Glomerular visceral epithelial cell (primary cell): ENCODE results near the gene AGBL1.

Experiments
- DNase-seq: peaks from one replicate; pipeline ENCODE4 v3.0.0-alpha.2; 2016; ENCODE audit errors: extremely low spot score

Gene AGBL1

GRCh38 chr15:86804406-86804805 is 724.7 kb downstream of the AGBL1 start:
- DNase-seq, result no peak

- DNase-seq, result no peak
Observed at GRCh38 chr15:86810329-86810728, 730.7 kb downstream of the AGBL1 start.

DNA sequence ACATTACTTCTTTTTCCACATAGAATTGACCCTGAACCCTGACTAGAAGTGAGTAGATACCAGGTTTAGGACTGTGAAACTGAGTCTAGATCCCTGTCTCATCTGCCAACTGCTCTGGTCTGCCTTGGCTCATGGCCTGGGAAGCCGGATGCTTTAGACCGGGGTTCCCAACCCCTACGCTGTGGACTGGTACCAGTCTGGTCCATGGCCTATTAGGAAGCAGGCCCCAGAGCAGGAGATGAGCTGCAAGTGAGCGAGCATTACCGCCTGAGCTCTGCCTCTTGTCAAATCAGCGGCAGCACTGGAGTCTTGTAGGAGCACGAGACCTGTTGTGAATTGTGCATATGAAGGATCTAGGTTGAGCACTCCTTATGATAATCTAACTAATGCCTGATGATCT is 734.2 kb downstream of the AGBL1 start:
- DNase-seq, result no peak

- DNase-seq, result no peak
Observed at GRCh38 chr15:86829245-86829644, 749.6 kb downstream of the AGBL1 start.

DNA sequence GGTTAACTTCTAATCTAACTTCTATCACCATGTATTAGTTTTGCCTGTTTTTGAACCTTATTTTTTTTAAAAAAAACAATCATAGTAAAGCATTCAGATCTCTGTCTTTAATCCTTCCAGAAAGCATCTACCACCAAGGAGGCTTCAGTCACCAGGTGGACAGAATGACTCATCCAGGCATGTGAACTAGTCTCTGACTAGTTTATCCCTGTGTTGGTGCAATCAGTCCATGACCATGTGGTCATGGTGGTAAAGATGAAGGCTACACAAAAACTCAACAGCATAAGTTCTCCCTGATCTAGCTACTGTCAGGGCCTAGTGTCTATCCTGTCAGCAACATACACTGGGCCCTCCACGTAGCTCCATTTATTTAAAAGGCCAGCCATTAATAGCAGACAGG is 750.6 kb downstream of the AGBL1 start:
- peak; percentile 5 for DNase-seq

- no peak for DNase-seq
Observed at GRCh38 chr15:86833595-86833994, 753.9 kb downstream of the AGBL1 start.

- DNase-seq, result no peak
Observed at GRCh38 chr15:86834115-86834863, 754.6 kb downstream of the AGBL1 start.

DNA sequence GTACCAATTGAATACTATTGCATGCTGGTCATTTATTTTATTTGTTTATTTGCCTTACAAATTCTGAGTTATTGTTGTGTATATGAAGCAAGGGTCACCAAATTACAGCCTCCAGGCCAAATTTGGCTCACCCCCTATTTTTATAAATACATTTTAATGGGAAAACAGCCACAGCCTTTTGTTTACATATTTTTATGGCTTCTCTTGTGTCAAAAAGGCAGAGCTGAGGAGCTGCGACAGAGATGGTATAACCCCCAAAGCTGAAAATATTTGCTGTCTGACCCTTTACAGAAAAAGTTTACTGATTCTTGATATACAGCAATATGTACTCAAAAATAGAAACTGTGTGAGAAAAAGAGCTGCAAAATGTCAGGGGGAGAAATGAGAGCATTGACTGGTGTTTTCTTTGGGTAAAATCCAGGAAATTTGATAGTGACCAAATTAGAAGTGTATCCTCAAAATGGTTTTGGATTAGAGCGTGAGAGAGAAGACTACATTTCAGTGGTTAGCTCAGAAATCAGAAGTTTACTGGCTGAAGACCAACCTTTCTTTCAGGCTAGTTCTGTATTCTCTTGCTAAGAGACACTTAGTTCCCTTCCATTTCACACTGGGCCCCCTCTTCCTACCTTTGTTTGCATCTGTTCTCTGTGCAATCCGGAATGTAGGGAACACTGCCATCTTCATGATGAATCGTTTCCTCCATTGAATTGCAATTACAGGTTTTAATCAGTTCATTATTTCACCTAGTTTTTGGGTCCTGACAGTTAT is 757.8 kb downstream of the AGBL1 start:
- DNase-seq, result no peak

DNA sequence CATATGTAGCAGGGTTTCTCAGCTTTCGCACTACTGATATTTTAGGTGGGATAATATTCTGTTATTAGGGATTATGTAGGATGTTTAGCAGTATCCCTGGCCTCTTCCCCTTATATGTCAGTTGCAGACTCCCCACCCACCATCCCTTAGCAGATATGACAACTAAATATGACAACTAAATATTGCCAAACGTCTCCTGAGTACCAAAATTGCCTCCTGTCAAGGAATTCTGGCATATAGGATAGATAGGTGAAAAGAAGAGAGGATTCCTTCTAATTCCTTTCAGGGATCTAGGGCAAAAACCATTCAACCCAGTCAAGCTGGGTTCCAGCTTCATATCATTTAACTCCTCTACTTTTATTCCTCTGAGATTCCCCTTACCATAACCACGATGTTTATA is 759.8 kb downstream of the AGBL1 start:
- no peak for DNase-seq

DNA sequence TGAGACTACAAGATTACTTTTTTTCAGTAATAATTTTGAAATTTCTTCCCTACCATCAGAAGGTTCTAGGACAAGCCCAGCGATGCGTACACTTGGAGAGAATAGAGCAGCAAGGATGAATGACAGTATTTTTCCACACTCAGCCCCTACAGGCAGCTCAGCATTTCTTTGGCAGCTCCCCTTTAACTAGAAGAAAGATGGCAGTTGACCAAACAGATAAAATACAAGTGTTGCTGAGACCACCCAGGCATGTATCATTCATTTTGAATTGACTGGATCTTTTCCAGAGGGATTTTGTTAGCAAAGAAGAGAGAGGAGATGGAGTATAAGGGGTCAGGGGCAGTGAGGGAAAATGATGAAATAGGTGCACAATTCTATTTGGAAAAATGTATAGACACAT is 761.3 kb downstream of the AGBL1 start:
- DNase-seq, result no peak

- no peak for DNase-seq
Observed at GRCh38 chr15:86842199-86842598, 762.5 kb downstream of the AGBL1 start.

- DNase-seq, result no peak
Observed at GRCh38 chr15:86846036-86846435, 766.4 kb downstream of the AGBL1 start.

DNA sequence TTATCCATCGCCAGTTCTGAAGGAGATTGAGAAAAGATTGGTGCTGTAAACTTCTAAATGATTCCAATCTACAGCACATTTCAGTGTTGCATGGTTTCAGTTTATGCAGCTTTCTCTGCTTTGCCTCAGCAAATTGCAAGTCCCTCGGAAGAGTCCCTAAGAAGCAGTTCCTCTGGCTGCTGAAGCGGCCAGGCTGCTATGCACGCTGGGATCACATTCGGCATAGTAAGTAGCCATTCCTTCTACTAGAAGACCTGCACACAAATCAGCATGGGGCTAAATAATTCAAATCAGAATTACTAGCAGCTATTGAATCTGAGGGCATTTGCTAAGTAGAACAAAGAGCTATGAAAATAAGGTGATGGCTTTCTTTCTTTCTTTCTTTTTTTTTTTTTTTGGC is 769.5 kb downstream of the AGBL1 start:
- DNase-seq, result no peak

- DNase-seq, result no peak
Observed at GRCh38 chr15:86849558-86850285, 770.1 kb downstream of the AGBL1 start.

DNA sequence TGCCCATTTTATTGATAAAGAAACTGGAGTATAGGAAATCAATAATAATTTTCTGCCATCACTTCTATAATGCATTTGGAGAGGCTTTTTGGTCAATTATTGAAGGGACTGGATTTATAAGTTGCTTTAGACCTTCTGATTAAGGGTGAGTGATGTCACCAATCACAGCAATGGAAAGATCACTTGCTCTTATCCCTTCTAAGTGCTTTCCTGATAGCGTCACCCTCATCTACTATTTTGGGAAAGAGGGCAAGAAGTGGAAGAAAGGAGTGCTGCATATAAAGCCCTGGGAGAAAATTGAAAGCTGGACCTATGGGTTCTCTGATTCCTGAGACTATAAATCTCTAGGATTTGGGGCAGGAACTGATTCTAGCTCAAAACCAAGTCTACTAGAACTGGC is 771.3 kb downstream of the AGBL1 start:
- no peak for DNase-seq

- DNase-seq, result no peak
Observed at GRCh38 chr15:86852741-86853140, 773.1 kb downstream of the AGBL1 start.

DNA sequence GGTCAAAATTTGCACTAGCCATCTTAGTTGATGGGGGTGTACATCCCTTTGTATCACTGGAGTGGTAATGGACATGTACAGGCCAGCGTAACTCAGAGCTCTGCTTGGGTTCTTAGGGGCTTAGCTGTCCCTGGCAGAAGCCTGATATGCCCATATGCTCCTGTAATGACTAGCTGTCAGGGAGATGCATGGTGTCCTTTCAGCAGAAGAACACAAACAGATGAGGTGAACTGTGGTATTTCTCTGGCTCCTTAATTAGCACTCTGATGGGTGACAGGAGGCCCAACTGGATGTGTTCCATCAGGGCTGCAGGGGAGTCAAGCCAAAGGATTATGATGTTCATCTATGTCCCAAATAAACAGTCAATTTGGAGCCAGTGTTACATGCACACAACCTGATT is 774.5 kb downstream of the AGBL1 start:
- no peak for DNase-seq

GRCh38 chr15:86855307-86856291 is 775.9 kb downstream of the AGBL1 start:
- no peak for DNase-seq

GRCh38 chr15:86857701-86858100 is 778.0 kb downstream of the AGBL1 start:
- no peak for DNase-seq

DNA sequence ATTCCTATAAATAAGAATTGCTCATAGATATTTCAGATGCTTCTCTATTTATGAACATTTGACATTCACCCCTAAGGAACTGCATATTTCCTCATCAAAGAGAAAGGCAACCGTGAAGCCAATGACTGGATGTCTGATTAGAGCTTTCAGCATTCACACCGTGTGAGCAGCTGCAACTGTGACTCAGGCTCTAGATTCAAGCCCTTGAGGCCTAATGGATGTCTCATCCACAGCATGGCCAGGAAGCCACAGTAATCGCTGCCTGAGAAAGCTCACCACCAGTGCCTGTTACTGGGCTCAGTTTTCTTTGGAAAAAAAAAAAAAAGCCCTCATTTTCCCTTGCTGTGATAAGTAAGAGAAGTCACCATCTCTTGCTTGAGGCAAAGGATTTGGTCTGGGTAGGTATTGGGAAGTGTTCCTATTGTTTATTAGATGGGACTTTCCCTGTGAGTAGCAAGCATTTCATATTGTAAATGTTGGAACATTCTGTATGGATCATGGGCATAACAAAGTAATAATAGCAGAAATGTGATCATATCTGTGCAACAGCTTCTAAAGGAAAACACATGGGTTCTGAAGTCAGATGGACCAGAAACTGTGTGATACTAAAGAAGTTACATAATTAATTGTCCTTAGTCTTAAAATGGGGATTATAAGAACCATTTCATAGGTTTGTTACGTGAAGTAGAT is 783.7 kb downstream of the AGBL1 start:
- peak; percentile 74 for DNase-seq

DNA sequence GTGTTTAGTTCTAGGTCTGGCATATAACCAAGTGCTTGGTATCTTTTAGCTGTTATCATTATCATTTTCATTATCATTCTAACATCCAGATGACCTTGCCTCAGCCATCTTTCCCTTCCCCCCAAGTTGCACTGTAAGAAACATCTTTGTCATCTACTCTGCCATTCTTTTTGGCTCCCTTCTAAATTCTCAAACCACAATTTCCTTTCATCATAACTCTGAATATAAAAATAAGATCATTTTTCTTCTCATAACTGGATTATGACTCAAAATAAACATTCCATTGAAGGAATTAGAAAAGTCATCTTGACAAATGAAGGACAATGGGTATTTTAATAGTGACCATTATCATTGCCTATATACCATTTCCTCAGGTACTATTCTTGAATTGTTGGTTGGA is 786.2 kb downstream of the AGBL1 start:
- DNase-seq, result no peak
